Loucy (cell line): ENCODE results near the gene COX20.

Experiments
- H2AFZ ChIP-seq: fragments of 200-600 bp; sonication (generic); 2 replicates; pipeline ENCODE4 v1.6.0; 2016; ENCODE audit warnings: antibody characterized with exemption, mild to moderate bottlenecking, low read length, moderate library complexity
- H3F3A ChIP-seq: fragments of 200-600 bp; 2 replicates; pipeline ENCODE4 v1.6.0; 2016; ENCODE audit warnings: antibody characterized with exemption, low read depth, mild to moderate bottlenecking
- H3K27me3 ChIP-seq: fragments of 200-600 bp; sonication (generic); 2 replicates; pipeline ENCODE4 v1.6.1; 2014; ENCODE audit warnings: low read length, mild to moderate bottlenecking; ENCODE audit not compliant: insufficient read depth, poor library complexity, severe bottlenecking
- H3K36me3 ChIP-seq: fragments of 200-600 bp; sonication (generic); 2 replicates; pipeline ENCODE4 v1.6.1; 2016; ENCODE audit warnings: low read length; ENCODE audit not compliant: insufficient read depth
- H3K4me1 ChIP-seq: fragments of 200-600 bp; sonication (generic); 2 replicates; pipeline ENCODE4 v1.5.1; 2014; ENCODE audit warnings: low read length, mild to moderate bottlenecking; ENCODE audit not compliant: insufficient read depth, poor library complexity, severe bottlenecking
- H3K4me2 ChIP-seq: fragments of 200-600 bp; sonication (generic); 2 replicates; pipeline ENCODE4 v1.6.0; 2014; ENCODE audit warnings: antibody characterized with exemption, low read length, low read depth, mild to moderate bottlenecking; ENCODE audit not compliant: poor library complexity, severe bottlenecking
- H3K4me3 ChIP-seq: fragments of 200-600 bp; sonication (generic); 2 replicates; pipeline ENCODE4 v1.5.1; 2014; ENCODE audit warnings: low read length, mild to moderate bottlenecking, mixed read lengths; ENCODE audit not compliant: poor library complexity, severe bottlenecking
- H3K79me2 ChIP-seq: fragments of 200-600 bp; sonication (generic); 2 replicates; pipeline ENCODE4 v1.6.1; 2014; ENCODE audit warnings: low read length; ENCODE audit not compliant: insufficient read depth
- H3K9ac ChIP-seq: fragments of 200-600 bp; sonication (generic); 2 replicates; pipeline ENCODE4 v1.6.0; 2014; ENCODE audit warnings: mild to moderate bottlenecking, low read depth, low read length, moderate library complexity; ENCODE audit not compliant: poor library complexity, severe bottlenecking
- H3K9me2 ChIP-seq: fragments of 200-600 bp; sonication (generic); replicated peaks from 2 replicates; pipeline ENCODE4 v1.6.1; 2016; ENCODE audit warnings: low read depth, low read length, mixed read lengths
- H3K9me3 ChIP-seq: fragments of 200-600 bp; sonication (generic); 2 replicates; pipeline ENCODE4 v1.6.1; 2014; ENCODE audit warnings: mild to moderate bottlenecking, antibody characterized with exemption, low read length, low read depth; ENCODE audit not compliant: insufficient read depth
- H4K20me1 ChIP-seq: fragments of 200-600 bp; sonication (generic); 2 replicates; pipeline ENCODE4 v1.6.0; 2014; ENCODE audit warnings: antibody characterized with exemption, low read length, mild to moderate bottlenecking; ENCODE audit not compliant: insufficient read depth, poor library complexity, severe bottlenecking
- EZH2phosphoT487 ChIP-seq: fragments of 200-600 bp; IDR thresholded peaks from 2 replicates; pipeline ENCODE4 v1.6.1; 2018; ENCODE audit warnings: antibody characterized with exemption, mild to moderate bottlenecking, moderate library complexity, borderline replicate concordance
- TF ChIP-seq, protein P1 (sequence below): fragments of 200-600 bp; sonication (generic); conservative IDR thresholded peaks from 2 replicates; pipeline ENCODE4 v1.5.1; 2014; ENCODE audit warnings: mild to moderate bottlenecking, antibody characterized with exemption, low read length

COX20 gene

DNA sequence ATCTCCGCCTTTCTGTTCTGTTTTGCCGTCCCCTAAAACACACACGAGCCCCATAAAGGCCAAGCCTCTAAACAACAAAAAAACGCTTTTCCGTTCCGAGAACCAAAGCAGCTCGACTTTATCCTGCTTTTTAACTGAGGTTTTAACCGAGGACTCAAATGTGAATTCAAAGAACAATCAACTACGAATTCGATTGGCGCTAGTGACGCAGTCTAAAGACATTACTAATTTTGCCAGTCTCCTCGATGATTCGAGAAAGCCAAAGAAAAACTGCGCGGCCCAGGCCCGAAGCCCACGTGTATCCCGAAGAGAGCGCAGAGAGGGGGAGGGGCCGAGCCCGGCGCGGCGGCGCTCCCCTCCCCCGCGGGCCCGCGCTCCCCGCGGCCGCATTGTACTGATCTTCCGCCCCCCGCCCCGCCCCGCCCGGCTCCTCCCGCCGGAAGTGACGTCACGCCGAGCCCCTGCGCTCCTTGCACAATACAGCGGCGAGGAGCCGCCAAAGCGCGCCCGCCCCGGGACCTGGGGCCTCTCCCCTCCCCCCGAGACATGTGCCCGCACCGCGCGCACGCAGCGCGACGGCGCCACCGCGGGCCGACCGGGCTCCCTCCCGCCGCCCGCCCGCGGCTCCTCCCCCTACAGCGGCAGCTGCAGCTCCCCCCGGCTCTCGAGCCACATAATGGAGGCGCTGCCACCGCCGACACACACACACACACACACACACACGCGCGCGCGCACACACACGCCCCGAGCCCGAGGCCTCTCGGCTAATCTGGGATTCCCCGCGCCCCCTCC is 27.4 kb downstream of the COX20 start:
- Histone ChIP-seq H3K9me3 (no peaks in the 10 kb centered on the region), H3K36me3 (peaks cover 43% of the 10 kb centered on the region), H2AFZ (no peak overlapping the region), H3K27me3 (peaks cover 10% of the 10 kb centered on the region), H3F3A (peaks cover 3% of the 10 kb centered on the region; the same call in 1 of the 2 replicates), H4K20me1 (peaks cover 56% of the 10 kb centered on the region), H3K4me1 (peaks cover 47% of the 10 kb centered on the region), H3K79me2 (peaks cover 73% of the 10 kb centered on the region), H3K4me3 (peak overlapping the region; percentile 97), H3K4me2 (peak overlapping the region; percentile 99), H3K9ac (peak overlapping the region; percentile 99), H3K9me2 (no peaks in the 10 kb centered on the region)
- TF ChIP-seq, protein P1, sequence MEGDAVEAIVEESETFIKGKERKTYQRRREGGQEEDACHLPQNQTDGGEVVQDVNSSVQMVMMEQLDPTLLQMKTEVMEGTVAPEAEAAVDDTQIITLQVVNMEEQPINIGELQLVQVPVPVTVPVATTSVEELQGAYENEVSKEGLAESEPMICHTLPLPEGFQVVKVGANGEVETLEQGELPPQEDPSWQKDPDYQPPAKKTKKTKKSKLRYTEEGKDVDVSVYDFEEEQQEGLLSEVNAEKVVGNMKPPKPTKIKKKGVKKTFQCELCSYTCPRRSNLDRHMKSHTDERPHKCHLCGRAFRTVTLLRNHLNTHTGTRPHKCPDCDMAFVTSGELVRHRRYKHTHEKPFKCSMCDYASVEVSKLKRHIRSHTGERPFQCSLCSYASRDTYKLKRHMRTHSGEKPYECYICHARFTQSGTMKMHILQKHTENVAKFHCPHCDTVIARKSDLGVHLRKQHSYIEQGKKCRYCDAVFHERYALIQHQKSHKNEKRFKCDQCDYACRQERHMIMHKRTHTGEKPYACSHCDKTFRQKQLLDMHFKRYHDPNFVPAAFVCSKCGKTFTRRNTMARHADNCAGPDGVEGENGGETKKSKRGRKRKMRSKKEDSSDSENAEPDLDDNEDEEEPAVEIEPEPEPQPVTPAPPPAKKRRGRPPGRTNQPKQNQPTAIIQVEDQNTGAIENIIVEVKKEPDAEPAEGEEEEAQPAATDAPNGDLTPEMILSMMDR: no peak

DNA sequence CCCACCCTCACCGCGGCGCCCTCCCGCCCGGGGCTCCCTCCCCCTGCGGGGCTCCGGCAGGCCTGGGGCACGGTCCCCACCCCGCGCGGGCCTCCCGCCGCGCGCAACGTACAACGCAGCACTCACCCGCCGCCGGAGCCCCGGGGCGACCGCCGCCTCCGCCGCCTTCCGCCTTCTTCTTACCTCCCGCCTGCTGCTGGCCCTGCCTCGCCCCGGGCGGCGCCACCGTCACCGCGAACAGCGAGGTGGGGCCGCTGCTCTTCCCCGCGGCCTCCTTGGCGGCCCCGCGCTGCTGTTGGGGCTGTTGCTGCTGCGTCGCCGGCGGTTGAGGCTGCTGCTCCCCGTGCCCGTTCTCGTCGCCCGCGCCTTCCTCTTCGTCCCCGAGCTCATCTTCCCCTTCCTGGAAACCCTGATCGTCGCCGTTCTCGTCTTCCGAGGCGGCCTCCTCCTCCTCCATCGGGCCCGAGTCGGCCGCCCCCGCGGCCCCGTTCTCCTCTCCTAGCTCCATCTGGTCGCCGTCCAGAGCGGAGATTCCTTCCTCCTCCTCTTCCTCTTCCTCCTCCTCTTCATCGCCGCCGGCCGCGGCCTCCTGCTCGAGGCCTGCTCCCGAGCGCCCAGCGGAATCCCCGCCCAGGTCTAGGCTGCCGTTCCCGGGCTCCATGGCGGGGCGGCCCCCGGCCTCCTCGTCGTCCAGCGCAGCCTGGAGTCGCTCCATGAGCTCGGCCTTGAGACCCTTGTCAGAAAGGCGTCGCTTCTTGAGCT is 28.2 kb downstream of the COX20 start:
- Histone ChIP-seq H3K4me1 (peaks cover 40% of the 10 kb centered on the region), H3K9ac (peak overlapping the region; percentile 99), H4K20me1 (peaks cover 49% of the 10 kb centered on the region), H3F3A (peaks cover 3% of the 10 kb centered on the region; the same call in 1 of the 2 replicates), H2AFZ (no peak overlapping the region), H3K9me3 (no peaks in the 10 kb centered on the region), H3K4me2 (peak overlapping the region; percentile 23), H3K27me3 (peaks cover 10% of the 10 kb centered on the region), H3K4me3 (peak overlapping the region; percentile 97), H3K36me3 (peaks cover 36% of the 10 kb centered on the region), H3K9me2 (no peaks in the 10 kb centered on the region), H3K79me2 (peaks cover 65% of the 10 kb centered on the region)
- TF ChIP-seq EZH2phosphoT487: no peak
- TF ChIP-seq, protein P1: no peak

DNA sequence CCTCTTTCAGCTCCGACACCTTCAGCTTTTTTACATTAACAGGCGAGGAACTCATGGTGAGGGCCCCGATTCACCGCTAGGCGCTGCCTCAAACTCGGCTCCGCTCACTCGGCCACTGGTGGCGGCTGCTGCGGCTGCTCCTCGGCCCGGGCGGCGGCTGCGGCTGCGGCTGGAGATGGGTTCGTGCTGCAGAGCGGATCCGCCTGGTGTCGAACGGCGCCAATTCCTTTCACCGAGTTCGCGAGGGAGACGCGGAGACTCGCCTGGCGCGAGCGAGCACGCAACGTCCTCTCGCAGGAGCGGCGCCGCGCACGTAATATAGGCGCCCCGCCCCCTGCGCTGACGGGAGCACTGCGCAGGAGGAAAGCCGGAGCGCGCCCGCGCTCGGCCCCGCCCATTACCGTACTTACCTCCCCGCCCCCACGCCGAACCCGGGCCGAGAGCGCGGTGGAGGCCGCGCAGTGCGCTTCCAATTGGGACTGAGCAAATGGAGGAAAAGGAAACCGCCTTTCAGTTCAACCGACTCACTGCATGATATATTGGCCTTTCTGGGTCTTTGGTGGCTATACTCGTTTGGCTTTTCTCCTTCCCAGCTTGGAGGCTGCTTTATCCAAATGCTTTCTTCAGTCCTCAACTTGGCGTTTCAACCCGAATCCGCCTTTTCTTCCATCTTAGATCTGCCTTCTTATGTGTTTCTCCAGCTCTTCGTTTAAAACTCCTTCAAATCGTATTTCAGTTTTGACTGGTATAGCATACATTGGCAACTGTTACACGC is 29.0 kb downstream of the COX20 start, which contains the start of gene HNRNPU:
Gene HNRNPU, minus strand, starts transcription at position 291 of the 775 bp plus-strand sequence. Its CDS starts 236 bp downstream, at position 55.
- peak within 1 kb of the TSS; percentile 99 for H3K9ac ChIP-seq
- peaks cover 28% of the 10 kb centered on the region for H3K36me3 ChIP-seq
- peak within 1 kb of the TSS; percentile 84 for H3K4me2 ChIP-seq
- peaks cover 3% of the 10 kb centered on the region; the same call in 1 of the 2 replicates for H3F3A ChIP-seq
- H3K4me1 ChIP-seq: peaks cover 32% of the 10 kb centered on the region
- peaks cover 10% of the 10 kb centered on the region for H3K27me3 ChIP-seq
- no peaks in the 10 kb centered on the region for H3K9me2 ChIP-seq
- TF ChIP-seq EZH2phosphoT487: no peak
- TF ChIP-seq, protein P1: no peak; the same call in 1 of the 2 replicates
- peaks cover 58% of the 10 kb centered on the region for H3K79me2 ChIP-seq
- H3K4me3 ChIP-seq: peak within 1 kb of the TSS; percentile 97
- peak within 1 kb of the TSS; percentile 60 for H2AFZ ChIP-seq
- no peaks in the 10 kb centered on the region for H3K9me3 ChIP-seq
- peaks cover 41% of the 10 kb centered on the region for H4K20me1 ChIP-seq
